Mononuclear cell (primary cell): ENCODE results near the gene EBF4. TPM values are rescaled to one million over a fixed set of nuclear protein-coding genes. Genes with fewer than 3 reads are reported as not detected.

Source experiments
- H3K27me3 ChIP-seq: 2 replicates; pipeline ENCODE4 v1.6.0; 2011; ENCODE audit warnings: low read length, control low read depth; ENCODE audit not compliant: insufficient read depth
- H3K4me1 ChIP-seq: 2 replicates; pipeline ENCODE4 v1.5.1; 2011; ENCODE audit warnings: mild to moderate bottlenecking, low read length, control low read depth; ENCODE audit not compliant: insufficient read depth
- H3K4me3 ChIP-seq: 2 replicates; pipeline ENCODE4 v1.5.1; 2011; ENCODE audit warnings: mild to moderate bottlenecking, low read length, moderate library complexity
- H3K9me3 ChIP-seq: 2 replicates; pipeline ENCODE4 v1.5.1; 2011; ENCODE audit warnings: low read depth, mild to moderate bottlenecking, control low read depth, low read length
- total RNA-seq: library from RNA; depleted of rRNA; stranded (reverse); fragments of >200 nt; gene quantifications from one replicate; pipeline ENCODE4 v1.2.3, GENCODE V29; 2012

Gene EBF4
- total RNA-seq, 1 donor: 0.63 TPM

GRCh38 chr20:2703716-2704475 lies 11.3 kb downstream of the EBF4 start:
- H3K4me3 ChIP-seq: no peak overlapping the region
- H3K4me1 ChIP-seq: no peaks in the 10 kb centered on the region
- H3K9me3 ChIP-seq: no peaks in the 10 kb centered on the region
- no peaks in the 10 kb centered on the region for H3K27me3 ChIP-seq

- Histone ChIP-seq H3K4me1 (no peaks in the 10 kb centered on the region), H3K27me3 (no peaks in the 10 kb centered on the region), H3K4me3 (no peak overlapping the region), H3K9me3 (no peaks in the 10 kb centered on the region)
Measured at GRCh38 chr20:2705931-2706645, 13.5 kb downstream of the EBF4 start.

- H3K9me3 ChIP-seq: no peaks in the 10 kb centered on the region
- no peak overlapping the region for H3K4me3 ChIP-seq
- H3K4me1 ChIP-seq: no peaks in the 10 kb centered on the region
- peaks cover 4% of the 10 kb centered on the region for H3K27me3 ChIP-seq
Measured at GRCh38 chr20:2706688-2707352, 14.2 kb downstream of the EBF4 start.

- no peaks in the 10 kb centered on the region for H3K4me1 ChIP-seq
- H3K27me3 ChIP-seq: peaks cover 4% of the 10 kb centered on the region
- H3K9me3 ChIP-seq: no peaks in the 10 kb centered on the region
- H3K4me3 ChIP-seq: no peak overlapping the region
Measured at GRCh38 chr20:2707353-2708072, 14.9 kb downstream of the EBF4 start.

GRCh38 chr20:2708073-2708415 lies 15.5 kb downstream of the EBF4 start:
- Histone ChIP-seq H3K27me3 (peaks cover 4% of the 10 kb centered on the region), H3K9me3 (no peaks in the 10 kb centered on the region), H3K4me3 (no peak overlapping the region), H3K4me1 (no peaks in the 10 kb centered on the region)

DNA sequence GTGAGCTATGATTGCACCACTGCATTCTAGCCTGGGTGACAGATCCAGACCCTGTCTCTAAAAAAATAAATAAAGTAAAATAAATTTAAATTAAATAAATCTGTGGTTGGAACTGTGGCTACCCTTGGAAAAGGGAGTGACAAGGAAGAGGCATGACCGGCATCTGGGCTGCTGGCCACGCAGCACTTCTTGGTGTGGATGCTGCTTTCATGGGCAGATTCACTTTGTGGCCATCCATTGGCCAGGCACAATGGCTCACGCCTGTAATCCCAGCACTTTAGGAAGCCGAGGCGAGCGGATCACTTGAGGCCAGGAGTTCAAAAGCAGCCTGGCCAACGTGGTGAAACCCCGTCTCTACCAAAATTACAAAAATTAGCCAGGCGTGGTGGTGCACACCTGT lies 16.1 kb downstream of the EBF4 start:
- Histone ChIP-seq H3K27me3 (peaks cover 4% of the 10 kb centered on the region), H3K9me3 (no peaks in the 10 kb centered on the region), H3K4me1 (no peaks in the 10 kb centered on the region), H3K4me3 (no peak overlapping the region)

DNA sequence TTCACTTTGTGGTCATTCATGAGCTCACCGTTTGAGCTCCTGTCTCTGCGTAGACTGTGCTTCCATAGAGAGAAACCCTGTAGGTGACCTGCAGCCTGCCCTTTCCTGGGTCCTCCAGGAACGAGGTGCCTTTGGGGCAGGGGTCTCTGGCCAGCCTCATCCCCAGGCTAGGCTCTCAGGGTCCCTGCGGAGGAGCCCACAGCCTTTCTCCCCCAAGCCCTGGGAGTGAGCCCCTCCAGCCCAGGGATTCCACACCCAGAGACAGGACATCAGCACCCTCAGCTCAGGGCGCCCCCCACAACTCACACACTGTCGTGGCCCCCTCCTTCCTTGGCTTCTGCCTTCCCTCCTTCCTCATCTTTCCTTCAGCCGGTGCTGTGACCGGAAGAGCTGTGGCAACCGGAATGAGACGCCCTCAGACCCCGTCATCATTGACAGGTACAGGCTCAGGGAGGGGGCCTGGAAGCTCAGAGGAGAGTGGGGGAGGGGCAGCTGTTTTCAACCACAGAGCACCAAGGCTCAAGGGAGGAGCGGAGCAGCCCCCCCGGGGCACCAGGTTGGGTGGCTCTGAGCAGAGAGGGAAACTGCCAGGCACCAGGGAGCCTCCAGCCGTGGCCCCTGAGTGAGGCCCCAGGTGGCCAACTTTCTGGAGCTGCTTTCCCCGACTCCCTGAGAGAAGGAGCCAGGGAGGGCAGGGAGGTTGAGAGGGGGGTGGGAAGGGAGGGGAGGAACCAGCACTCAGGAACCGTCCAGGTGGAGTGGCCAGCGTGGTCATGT lies 16.8 kb downstream of the EBF4 start:
- Histone ChIP-seq H3K27me3 (peaks cover 4% of the 10 kb centered on the region), H3K4me1 (no peaks in the 10 kb centered on the region), H3K4me3 (no peak overlapping the region), H3K9me3 (no peaks in the 10 kb centered on the region)

- Histone ChIP-seq H3K4me3 (no peak overlapping the region), H3K9me3 (no peaks in the 10 kb centered on the region), H3K4me1 (no peaks in the 10 kb centered on the region), H3K27me3 (peaks cover 4% of the 10 kb centered on the region)
Measured at GRCh38 chr20:2713285-2713684, 20.7 kb downstream of the EBF4 start.

- Histone ChIP-seq H3K9me3 (peaks cover 10% of the 10 kb centered on the region), H3K27me3 (peaks cover 25% of the 10 kb centered on the region), H3K4me3 (no peak overlapping the region), H3K4me1 (peaks cover 18% of the 10 kb centered on the region)
Measured at GRCh38 chr20:2729251-2729713, 36.7 kb downstream of the EBF4 start.

DNA sequence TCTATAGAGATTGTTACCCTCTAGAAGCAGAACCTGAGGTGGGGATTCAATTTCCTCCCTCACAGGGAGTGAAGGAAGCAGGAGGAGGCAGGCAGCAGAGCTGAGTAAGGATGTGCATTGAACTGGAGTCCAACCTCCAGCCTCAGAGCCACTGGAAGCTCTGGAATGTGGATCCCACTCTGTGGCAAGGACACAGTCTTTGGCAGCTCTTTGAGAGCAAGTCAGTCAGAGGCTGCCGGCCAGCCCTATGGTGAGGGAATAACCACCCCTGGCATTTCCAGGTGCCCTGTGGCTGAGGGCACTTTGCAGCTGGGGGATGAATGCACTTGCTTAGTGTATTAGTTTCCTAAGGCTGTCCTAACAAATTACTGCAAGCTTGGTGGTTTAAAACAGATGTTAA lies 37.2 kb downstream of the EBF4 start:
- no peak overlapping the region for H3K4me3 ChIP-seq
- H3K4me1 ChIP-seq: peaks cover 18% of the 10 kb centered on the region
- peaks cover 10% of the 10 kb centered on the region for H3K9me3 ChIP-seq
- H3K27me3 ChIP-seq: peaks cover 20% of the 10 kb centered on the region

DNA sequence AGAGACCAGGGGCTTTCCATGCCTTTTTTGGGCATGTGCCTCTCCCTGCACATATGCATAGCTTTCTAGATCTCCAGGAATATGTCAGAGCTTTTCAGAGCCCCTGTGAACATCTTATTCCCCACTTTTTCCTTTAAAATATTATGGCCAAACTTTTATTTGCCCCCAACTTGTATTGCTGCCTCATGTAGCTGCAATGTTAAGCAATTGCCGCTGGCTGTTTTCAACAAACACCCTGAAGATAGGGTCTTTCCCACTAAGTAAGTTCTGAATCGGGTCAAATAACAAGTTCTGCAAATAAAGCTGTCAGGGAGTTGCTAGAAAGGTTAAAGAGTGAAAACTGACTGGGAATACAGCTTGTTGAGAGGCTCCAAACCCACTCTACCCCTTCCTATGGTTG lies 42.3 kb downstream of the EBF4 start:
- Histone ChIP-seq H3K9me3 (peaks cover 10% of the 10 kb centered on the region), H3K27me3 (peaks cover 10% of the 10 kb centered on the region), H3K4me3 (no peak overlapping the region), H3K4me1 (peaks cover 3% of the 10 kb centered on the region)

DNA sequence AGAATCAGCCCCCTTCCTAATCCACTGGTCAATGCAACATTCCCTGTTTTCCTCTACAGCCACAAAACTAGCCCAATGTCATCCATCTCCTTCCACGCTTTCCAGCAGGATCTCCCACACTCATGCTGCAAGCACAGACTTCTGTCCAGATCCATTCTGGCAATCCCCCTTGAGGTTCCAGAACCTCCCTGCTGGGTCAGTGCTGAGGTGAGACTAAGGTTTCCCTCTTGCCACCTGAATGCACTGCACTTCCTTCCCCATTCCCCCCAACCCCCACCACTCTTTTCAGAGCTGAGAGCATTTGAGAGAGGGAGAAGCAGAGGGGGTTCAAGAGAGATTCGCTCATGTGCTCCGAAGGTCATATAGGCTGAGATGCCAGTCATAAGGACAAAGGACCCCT lies 43.9 kb downstream of the EBF4 start:
- peaks cover 11% of the 10 kb centered on the region for H3K4me1 ChIP-seq
- peaks cover 10% of the 10 kb centered on the region for H3K27me3 ChIP-seq
- peaks cover 10% of the 10 kb centered on the region for H3K9me3 ChIP-seq
- no peak overlapping the region for H3K4me3 ChIP-seq

GRCh38 chr20:2738331-2739041 lies 45.9 kb downstream of the EBF4 start:
- peaks cover 29% of the 10 kb centered on the region for H3K4me1 ChIP-seq
- no peak overlapping the region for H3K4me3 ChIP-seq

DNA sequence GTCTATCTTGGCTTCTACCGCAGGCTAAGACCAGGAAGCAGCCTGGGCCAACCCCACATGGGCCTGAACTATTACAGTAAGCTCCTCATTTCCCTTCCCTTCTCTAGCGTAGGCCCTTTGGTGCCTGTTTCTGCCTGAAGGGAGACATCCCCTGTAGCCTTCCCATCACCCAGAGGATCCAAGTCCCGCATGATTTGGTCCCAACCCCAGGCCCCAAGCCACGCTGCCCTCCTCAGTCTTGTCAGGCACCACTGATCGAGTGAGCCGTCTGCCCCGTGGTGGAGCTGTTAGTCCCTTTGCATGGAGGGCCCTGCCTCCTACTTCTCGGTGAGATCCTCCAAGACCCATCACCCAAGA lies 46.4 kb downstream of the EBF4 start:
- H3K9me3 ChIP-seq: no peaks in the 10 kb centered on the region
- H3K4me3 ChIP-seq: no peak overlapping the region
- peaks cover 29% of the 10 kb centered on the region for H3K4me1 ChIP-seq
- no peaks in the 10 kb centered on the region for H3K27me3 ChIP-seq

More at GRCh38 chr20:2738331-2739041, 45.9 kb downstream of the EBF4 start:
- no peaks in the 10 kb centered on the region for H3K9me3 ChIP-seq
- no peaks in the 10 kb centered on the region for H3K27me3 ChIP-seq
